Cardiac muscle cell (in vitro differentiated cells and primary cell): ENCODE results near the gene TM7SF2. TPM values are rescaled to one million over a fixed set of nuclear protein-coding genes. Genes with fewer than 3 reads are reported as not detected.

Experiments
- DNase-seq, 2 donors: peaks; one replicate each; pipeline versions ENCODE4 v3.0.0 to v3.0.0-alpha.2; 2010 to 2017; ENCODE audit warnings: low read depth in 1 of 2, low spot score in 1 of 2
- H3K27ac ChIP-seq: fragments of 200-600 bp; sonication (generic); 2 replicates; pipeline ENCODE4 v1.5.1; 2016
- H3K27me3 ChIP-seq: fragments of 200-600 bp; sonication (generic); 2 replicates; pipeline ENCODE4 v1.6.0; 2016; ENCODE audit warnings: control low read depth
- H3K36me3 ChIP-seq: fragments of 200-600 bp; sonication (generic); 2 replicates; pipeline ENCODE4 v1.5.1; 2016; ENCODE audit warnings: control low read depth
- H3K4me1 ChIP-seq: fragments of 200-600 bp; sonication (generic); 2 replicates; pipeline ENCODE4 v1.8.1; 2017; ENCODE audit warnings: low read depth, mild to moderate bottlenecking, mixed run types
- H3K4me3 ChIP-seq: fragments of 200-600 bp; sonication (generic); 2 replicates; pipeline ENCODE4 v1.5.1; 2016; ENCODE audit warnings: mild to moderate bottlenecking
- H3K9me3 ChIP-seq: fragments of 200-600 bp; sonication (generic); 2 replicates; pipeline ENCODE4 v1.5.1; 2017; ENCODE audit warnings: low read depth, mild to moderate bottlenecking, control low read depth
- CTCF ChIP-seq: IDR thresholded peaks from 2 replicates; pipeline ENCODE4 v1.5.1; 2012; ENCODE audit warnings: low read depth, mild to moderate bottlenecking, low read length
- polyA plus RNA-seq: library from polyadenylated mRNA; unstranded; fragments of >200 nt; fragmentation: Nextera tagmentation; extraction: Ambion mirVana; gene quantifications from 2 replicates; pipeline ENCODE4 v1.2.1, GENCODE V29; 2016
- total RNA-seq: library from RNA; depleted of rRNA; stranded (reverse); fragments of >200 nt; gene quantifications from 2 replicates; pipeline ENCODE4 v1.2.3, GENCODE V29; 2016

TM7SF2 gene
- total and polyA plus RNA-seq, 2 experiments from 2014 or later = 186 to 277 TPM

- no peaks in the 10 kb centered on the region for H3K27me3 ChIP-seq
- H3K4me3 ChIP-seq = peak overlapping the region; percentile 84
- no peaks in the 10 kb centered on the region for H3K9me3 ChIP-seq
- no peaks in the 10 kb centered on the region for H3K4me1 ChIP-seq
- peak overlapping the region; percentile 92 for H3K27ac ChIP-seq
- TF ChIP-seq CTCF = no peak
- H3K36me3 ChIP-seq = peaks cover 11% of the 10 kb centered on the region
- no peak for DNase-seq
Observed at GRCh38 chr11:65084598-65085375, 26.9 kb upstream of the TM7SF2 start.

- Histone ChIP-seq H3K4me3 (no peak overlapping the region), H3K9me3 (no peaks in the 10 kb centered on the region), H3K27me3 (no peaks in the 10 kb centered on the region), H3K4me1 (no peaks in the 10 kb centered on the region), H3K36me3 (peaks cover 11% of the 10 kb centered on the region), H3K27ac (no peak overlapping the region)
- no peak for DNase-seq
- no peak for TF ChIP-seq CTCF
Observed at GRCh38 chr11:65085446-65085845, 26.2 kb upstream of the TM7SF2 start.

GRCh38 chr11:65086809-65087208, 24.9 kb upstream of the TM7SF2 start:
- H3K27me3 ChIP-seq = no peaks in the 10 kb centered on the region
- no peaks in the 10 kb centered on the region for H3K4me1 ChIP-seq
- no peak for TF ChIP-seq CTCF
- no peak for DNase-seq
- H3K27ac ChIP-seq = no peak overlapping the region
- H3K4me3 ChIP-seq = no peak overlapping the region
- H3K9me3 ChIP-seq = no peaks in the 10 kb centered on the region
- peaks cover 11% of the 10 kb centered on the region for H3K36me3 ChIP-seq

GRCh38 chr11:65087216-65087615, 24.5 kb upstream of the TM7SF2 start:
- Histone ChIP-seq H3K4me1 (no peaks in the 10 kb centered on the region), H3K4me3 (no peak overlapping the region), H3K27me3 (no peaks in the 10 kb centered on the region), H3K36me3 (peaks cover 11% of the 10 kb centered on the region), H3K27ac (no peak overlapping the region), H3K9me3 (no peaks in the 10 kb centered on the region)
- no peak for TF ChIP-seq CTCF
- DNase-seq = no peak

- no peak overlapping the region for H3K27ac ChIP-seq
- no peak for DNase-seq
- TF ChIP-seq CTCF = no peak
- no peak overlapping the region for H3K4me3 ChIP-seq
- peaks cover 11% of the 10 kb centered on the region for H3K36me3 ChIP-seq
- no peaks in the 10 kb centered on the region for H3K9me3 ChIP-seq
- no peaks in the 10 kb centered on the region for H3K4me1 ChIP-seq
- no peaks in the 10 kb centered on the region for H3K27me3 ChIP-seq
Observed at GRCh38 chr11:65087827-65088226, 23.8 kb upstream of the TM7SF2 start.
